ENCODE measurements around the gene SMIM7. TPM values are rescaled to one million over a fixed set of nuclear protein-coding genes. Genes with fewer than 3 reads are reported as not detected.
A peak's percentile ranks its signal among the peaks of the same experiment; 100 is the strongest.

SMIM7 gene
- total RNA-seq (71.0 TPM), polyA plus RNA-seq (10 to 100 TPM; 61.5 to 73.1 (median 65.6) TPM)

GRCh38 chr19:16659832-16660708 lies at the start of gene SMIM7:
TSS of gene SMIM7 (minus strand) at chr19:16660144. CDS start at chr19:16660110, 34 bp downstream.
- H3K9me3 ChIP-seq (ENCODE audit: control insufficient read depth in 2 of 2, low read length in 2 of 2), result no peaks in the 10 kb centered on the region
- H3K36me3 ChIP-seq (ENCODE audit: control insufficient read depth, insufficient read depth, low read length), result peaks cover 35% of the 10 kb centered on the region
- ATAC-seq (ENCODE audit: low read depth in 2 of 2) (peak; percentile 98), DNase-seq (peak; percentile 98 to 100 (median 99))
- peaks cover 6% of the 10 kb centered on the region for H3K27me3 Mint-ChIP-seq
- H3K4me3 ChIP-seq (ENCODE audit: low read depth, low read length), result peak within 1 kb of the TSS; percentile 80
- peak within 1 kb of the TSS; percentile 92 for H3K27ac ChIP-seq (ENCODE audit: insufficient read depth, low read length, poor library complexity, severe bottlenecking)
- H3K4me1 Mint-ChIP-seq, result peaks cover 11 to 67% (median 35%) of the 10 kb centered on the region in 4 donors
- peaks cover 10% of the 10 kb centered on the region for H3K36me3 Mint-ChIP-seq
- peak within 1 kb of the TSS; percentile 95 to 99 (median 99) for H3K4me3 Mint-ChIP-seq
- H3K27ac Mint-ChIP-seq, result peak within 1 kb of the TSS; percentile 85 to 100 (median 97)
- peaks cover 42% of the 10 kb centered on the region for H3K4me1 ChIP-seq (ENCODE audit: control insufficient read depth, insufficient read depth, low read length, poor library complexity, severe bottlenecking)
- no peaks in the 10 kb centered on the region for H3K9me3 Mint-ChIP-seq
- H3K27me3 ChIP-seq (ENCODE audit: control insufficient read depth, insufficient read depth, low read length), result no peaks in the 10 kb centered on the region

GRCh38 chr19:16703677-16704076 lies 43.7 kb upstream of the SMIM7 start:
- Histone ChIP-seq H3K27ac (ENCODE audit: insufficient read depth, low read length, poor library complexity, severe bottlenecking) (no peak overlapping the region), H3K4me1 (ENCODE audit: control insufficient read depth, insufficient read depth, low read length, poor library complexity, severe bottlenecking) (no peaks in the 10 kb centered on the region), H3K36me3 (ENCODE audit: control insufficient read depth, insufficient read depth, low read length) (no peaks in the 10 kb centered on the region), H3K9me3 (ENCODE audit: control insufficient read depth in 2 of 2, low read length in 2 of 2) (no peaks in the 10 kb centered on the region), H3K4me3 (ENCODE audit: low read depth, low read length) (no peak overlapping the region), H3K27me3 (ENCODE audit: control insufficient read depth, insufficient read depth, low read length) (no peaks in the 10 kb centered on the region)
- Mint-ChIP-seq H3K36me3 (no peaks in the 10 kb centered on the region), H3K27me3 (peaks cover 5% of the 10 kb centered on the region), H3K9me3 (no peaks in the 10 kb centered on the region), H3K4me1 (no peaks in the 10 kb centered on the region), H3K4me3 (no peak overlapping the region), H3K27ac (no peak overlapping the region)
- DNase-seq, result no peak
- no peak for ATAC-seq (ENCODE audit: low read depth in 2 of 2)

- no peak for DNase-seq
- no peaks in the 10 kb centered on the region for H3K4me1 ChIP-seq (ENCODE audit: control insufficient read depth, insufficient read depth, low read length, poor library complexity, severe bottlenecking)
- H3K4me3 ChIP-seq (ENCODE audit: low read depth, low read length), result no peak overlapping the region
- no peak overlapping the region for H3K27ac ChIP-seq (ENCODE audit: insufficient read depth, low read length, poor library complexity, severe bottlenecking)
- no peaks in the 10 kb centered on the region for H3K36me3 Mint-ChIP-seq
- H3K36me3 ChIP-seq (ENCODE audit: control insufficient read depth, insufficient read depth, low read length), result no peaks in the 10 kb centered on the region
- peaks cover 0 to 1% (median 0%) of the 10 kb centered on the region in 7 donors for H3K9me3 Mint-ChIP-seq
- H3K27me3 ChIP-seq (ENCODE audit: control insufficient read depth, insufficient read depth, low read length), result no peaks in the 10 kb centered on the region
- H3K4me3 Mint-ChIP-seq, result no peak overlapping the region
- H3K4me1 Mint-ChIP-seq, result no peaks in the 10 kb centered on the region
- H3K27me3 Mint-ChIP-seq, result peaks cover 3% of the 10 kb centered on the region
- no peak overlapping the region for H3K27ac Mint-ChIP-seq
- H3K9me3 ChIP-seq (ENCODE audit: control insufficient read depth in 2 of 2, low read length in 2 of 2), result no peaks in the 10 kb centered on the region
- no peak for ATAC-seq (ENCODE audit: low read depth in 2 of 2)
Measured at GRCh38 chr19:16702123-16702522, 42.2 kb upstream of the SMIM7 start.

GRCh38 chr19:16698914-16699313 lies 39.0 kb upstream of the SMIM7 start:
- DNase-seq (no peak), ATAC-seq (ENCODE audit: low read depth in 2 of 2) (no peak)
- no peaks in the 10 kb centered on the region for H3K27me3 ChIP-seq (ENCODE audit: control insufficient read depth, insufficient read depth, low read length)
- peaks cover 0 to 3% (median 0%) of the 10 kb centered on the region in 7 donors for H3K9me3 Mint-ChIP-seq
- no peak overlapping the region for H3K4me3 Mint-ChIP-seq
- H3K27me3 Mint-ChIP-seq, result no peaks in the 10 kb centered on the region
- H3K36me3 Mint-ChIP-seq, result no peaks in the 10 kb centered on the region
- H3K27ac ChIP-seq (ENCODE audit: insufficient read depth, low read length, poor library complexity, severe bottlenecking), result no peak overlapping the region
- no peak overlapping the region for H3K4me3 ChIP-seq (ENCODE audit: low read depth, low read length)
- H3K36me3 ChIP-seq (ENCODE audit: control insufficient read depth, insufficient read depth, low read length), result no peaks in the 10 kb centered on the region
- no peaks in the 10 kb centered on the region for H3K4me1 Mint-ChIP-seq
- H3K4me1 ChIP-seq (ENCODE audit: control insufficient read depth, insufficient read depth, low read length, poor library complexity, severe bottlenecking), result no peaks in the 10 kb centered on the region
- peaks cover 0 to 2% of the 10 kb centered on the region in 2 experiments for H3K9me3 ChIP-seq (ENCODE audit: control insufficient read depth in 2 of 2, low read length in 2 of 2)
- H3K27ac Mint-ChIP-seq, result no peak overlapping the region

- no peak overlapping the region for H3K4me3 ChIP-seq (ENCODE audit: low read depth, low read length)
- peaks cover 0 to 3% (median 2%) of the 10 kb centered on the region in 7 donors for H3K9me3 Mint-ChIP-seq
- no peak overlapping the region for H3K27ac ChIP-seq (ENCODE audit: insufficient read depth, low read length, poor library complexity, severe bottlenecking)
- H3K27me3 Mint-ChIP-seq, result peaks cover 8% of the 10 kb centered on the region
- no peaks in the 10 kb centered on the region for H3K4me1 Mint-ChIP-seq
- no peak for DNase-seq
- H3K4me1 ChIP-seq (ENCODE audit: control insufficient read depth, insufficient read depth, low read length, poor library complexity, severe bottlenecking), result no peaks in the 10 kb centered on the region
- no peak overlapping the region for H3K4me3 Mint-ChIP-seq
- H3K27me3 ChIP-seq (ENCODE audit: control insufficient read depth, insufficient read depth, low read length), result no peaks in the 10 kb centered on the region
- no peak for ATAC-seq (ENCODE audit: low read depth in 2 of 2)
- no peaks in the 10 kb centered on the region for H3K36me3 Mint-ChIP-seq
- no peak overlapping the region for H3K27ac Mint-ChIP-seq
- H3K9me3 ChIP-seq (ENCODE audit: control insufficient read depth in 2 of 2, low read length in 2 of 2), result no peaks in the 10 kb centered on the region
- no peaks in the 10 kb centered on the region for H3K36me3 ChIP-seq (ENCODE audit: control insufficient read depth, insufficient read depth, low read length)
Measured at GRCh38 chr19:16688084-16688483, 28.1 kb upstream of the SMIM7 start.

- Mint-ChIP-seq H3K27ac (no peak overlapping the region), H3K4me3 (no peak overlapping the region), H3K4me1 (no peaks in the 10 kb centered on the region), H3K9me3 (peaks cover 0 to 11% (median 2%) of the 10 kb centered on the region in 7 donors), H3K27me3 (peaks cover 8% of the 10 kb centered on the region), H3K36me3 (peaks cover 8% of the 10 kb centered on the region)
- no peaks in the 10 kb centered on the region for H3K27me3 ChIP-seq (ENCODE audit: control insufficient read depth, insufficient read depth, low read length)
- DNase-seq (no peak), ATAC-seq (ENCODE audit: low read depth in 2 of 2) (no peak)
- peaks cover 3% of the 10 kb centered on the region for H3K36me3 ChIP-seq (ENCODE audit: control insufficient read depth, insufficient read depth, low read length)
- no peaks in the 10 kb centered on the region for H3K4me1 ChIP-seq (ENCODE audit: control insufficient read depth, insufficient read depth, low read length, poor library complexity, severe bottlenecking)
- H3K4me3 ChIP-seq (ENCODE audit: low read depth, low read length), result no peak overlapping the region
- peaks cover 6 to 16% of the 10 kb centered on the region in 2 experiments for H3K9me3 ChIP-seq (ENCODE audit: control insufficient read depth in 2 of 2, low read length in 2 of 2)
- H3K27ac ChIP-seq (ENCODE audit: insufficient read depth, low read length, poor library complexity, severe bottlenecking), result no peak overlapping the region
Measured at GRCh38 chr19:16684216-16684615, 24.3 kb upstream of the SMIM7 start.

- DNase-seq, result no peak
- Histone ChIP-seq H3K27me3 (ENCODE audit: control insufficient read depth, insufficient read depth, low read length) (no peaks in the 10 kb centered on the region), H3K4me3 (ENCODE audit: low read depth, low read length) (no peak overlapping the region), H3K9me3 (ENCODE audit: control insufficient read depth in 2 of 2, low read length in 2 of 2) (peaks cover 6 to 16% of the 10 kb centered on the region in 2 experiments), H3K4me1 (ENCODE audit: control insufficient read depth, insufficient read depth, low read length, poor library complexity, severe bottlenecking) (no peaks in the 10 kb centered on the region), H3K36me3 (ENCODE audit: control insufficient read depth, insufficient read depth, low read length) (peaks cover 3% of the 10 kb centered on the region), H3K27ac (ENCODE audit: insufficient read depth, low read length, poor library complexity, severe bottlenecking) (no peak overlapping the region)
- no peak for ATAC-seq (ENCODE audit: low read depth in 2 of 2)
- no peaks in the 10 kb centered on the region for H3K4me1 Mint-ChIP-seq
- H3K27me3 Mint-ChIP-seq, result peaks cover 8% of the 10 kb centered on the region
- peaks cover 11% of the 10 kb centered on the region for H3K36me3 Mint-ChIP-seq
- no peak overlapping the region for H3K4me3 Mint-ChIP-seq
- no peak overlapping the region for H3K27ac Mint-ChIP-seq
- peaks cover 0 to 11% (median 2%) of the 10 kb centered on the region in 7 donors for H3K9me3 Mint-ChIP-seq
Measured at GRCh38 chr19:16682539-16682938, 22.6 kb upstream of the SMIM7 start.
